Measurements from ENCODE around the gene STAT3. TPM values are rescaled to one million over a fixed set of nuclear protein-coding genes. Genes with fewer than 3 reads are reported as not detected.

The STAT3 gene
- total RNA-seq, 4 donors from 2014 or later: 88.4 to 203 (median 130) TPM

- no peaks in the 10 kb centered on the region for H3K9me3 ChIP-seq
- no peak overlapping the region for H3K4me3 ChIP-seq
- peaks cover 0 to 17% of the 10 kb centered on the region in 2 donors for H3K4me1 ChIP-seq
- no peak overlapping the region for H3K27ac ChIP-seq
- intact Hi-C loops (cut with DNase I; ENCODE audit: low total_unique reads) (no loop called here), in situ Hi-C loops (cut with MboI; ENCODE audit: low sequenced_read_pairs in 4 of 4) (no loop called here)
- ATAC-seq (no peak), DNase-seq (no peak)
- H3K36me3 ChIP-seq: no peaks in the 10 kb centered on the region
- TF ChIP-seq POLR2A (IDR thresholded peaks at IDR 0.05) (no peak), CTCF (IDR thresholded peaks at IDR 0.05 in 4 of 5, conservative IDR thresholded peaks at IDR 0.05 in 1 of 5) (no peak)
- no peaks in the 10 kb centered on the region for H3K27me3 ChIP-seq
Measured at GRCh38 chr17:42283241-42284023, 104.8 kb downstream of the STAT3 start.

- DNase-seq (no peak), ATAC-seq (no peak)
- Histone ChIP-seq H3K36me3 (no peaks in the 10 kb centered on the region), H3K9me3 (no peaks in the 10 kb centered on the region), H3K4me1 (peaks cover 0 to 14% of the 10 kb centered on the region in 2 donors), H3K4me3 (no peak overlapping the region), H3K27me3 (no peaks in the 10 kb centered on the region), H3K27ac (no peak overlapping the region)
- no peak for TF ChIP-seq CTCF (IDR thresholded peaks at IDR 0.05 in 4 of 5, conservative IDR thresholded peaks at IDR 0.05 in 1 of 5)
- no peak for TF ChIP-seq POLR2A (IDR thresholded peaks at IDR 0.05)
- intact Hi-C loops (cut with DNase I; ENCODE audit: low total_unique reads): no loop called here
- in situ Hi-C loops (cut with MboI; ENCODE audit: low sequenced_read_pairs in 4 of 4): no loop called here
Measured at GRCh38 chr17:42282478-42283080, 105.7 kb downstream of the STAT3 start.

- in situ Hi-C loops (cut with MboI; ENCODE audit: low sequenced_read_pairs in 4 of 4) (no loop called here), intact Hi-C loops (cut with DNase I; ENCODE audit: low total_unique reads) (no loop called here)
- ATAC-seq (no peak), DNase-seq (no peak)
- Histone ChIP-seq H3K36me3 (no peaks in the 10 kb centered on the region), H3K27ac (no peak overlapping the region), H3K9me3 (no peaks in the 10 kb centered on the region), H3K4me1 (peaks cover 0 to 16% of the 10 kb centered on the region in 2 donors), H3K4me3 (no peak overlapping the region), H3K27me3 (no peaks in the 10 kb centered on the region)
- no peak for TF ChIP-seq POLR2A (IDR thresholded peaks at IDR 0.05)
- no peak for TF ChIP-seq CTCF (IDR thresholded peaks at IDR 0.05 in 4 of 5, conservative IDR thresholded peaks at IDR 0.05 in 1 of 5)
Measured at GRCh38 chr17:42281571-42282096, 106.6 kb downstream of the STAT3 start.

GRCh38 chr17:42279776-42280630, 108.2 kb downstream of the STAT3 start:
- ATAC-seq: peak; percentile 34 to 41
- Histone ChIP-seq H3K27ac (peak overlapping the region in 3 of 4 donors; percentile 28 to 70 (median 61)), H3K4me3 (no peak overlapping the region), H3K4me1 (peaks cover 5 to 18% of the 10 kb centered on the region in 2 donors), H3K9me3 (no peaks in the 10 kb centered on the region), H3K36me3 (no peaks in the 10 kb centered on the region), H3K27me3 (no peaks in the 10 kb centered on the region)
- in situ Hi-C loops (cut with MboI; ENCODE audit: low sequenced_read_pairs in 4 of 4) (no loop called here), intact Hi-C loops (cut with DNase I; ENCODE audit: low total_unique reads) (loop anchor here (5.0 kb wide), 1 partner anchor 68 kb away; no protein-coding TSS in a partner anchor)
- TF ChIP-seq CTCF (IDR thresholded peaks at IDR 0.05 in 4 of 5, conservative IDR thresholded peaks at IDR 0.05 in 1 of 5) (no peak), POLR2A (IDR thresholded peaks at IDR 0.05) (peak in 1 of 2 donors; percentile 30)
- peak; percentile 49 to 74 for DNase-seq
